Activated T-cell treated with anti-CD3 and anti-CD28 coated beads, Interleukin-2, amount 50 U/mL, for 4 hours (primary cell): ENCODE measurements around the gene COL23A1. TPM values are rescaled to one million over a fixed set of nuclear protein-coding genes. Genes with fewer than 3 reads are reported as not detected.
"Not testable (repeated sequence)": the region's sequence is repeated elsewhere in the genome, so short reads cannot be mapped to it uniquely, and the experiment has no call there.

Experiments
- ATAC-seq, 2 donors: fragments of 200-7000 bp; cut with Tn5 transposase; one replicate each; pipeline ENCODE4 v1.10.0; 2021
- DNase-seq: peaks from one replicate; pipeline ENCODE4 v3.0.0-alpha.2; 2020
- H3K27me3 Mint-ChIP-seq: one replicate; pipeline ENCODE4 v1.8.0; 2021; ENCODE audit warnings: low read depth, mixed read lengths
- H3K36me3 Mint-ChIP-seq: one replicate; pipeline ENCODE4 v1.8.0; 2022; ENCODE audit warnings: mixed read lengths; ENCODE audit not compliant: insufficient read depth
- H3K4me1 Mint-ChIP-seq: one replicate; pipeline ENCODE4 v1.8.0; 2021; ENCODE audit warnings: low read depth, mixed read lengths
- H3K4me3 Mint-ChIP-seq: one replicate; pipeline ENCODE4 v1.8.0; 2021; ENCODE audit warnings: mild to moderate bottlenecking, moderate library complexity, mixed read lengths
- H3K9me3 Mint-ChIP-seq: one replicate; pipeline ENCODE4 v1.8.0; 2021; ENCODE audit warnings: mixed read lengths
- total RNA-seq, 3 donors: library from RNA; stranded (reverse); gene quantifications; one replicate each; pipeline ENCODE4 v1.2.1, GENCODE V29; 2021

The COL23A1 gene
- total RNA-seq, 3 donors from 2014 or later, result not detected

DNA sequence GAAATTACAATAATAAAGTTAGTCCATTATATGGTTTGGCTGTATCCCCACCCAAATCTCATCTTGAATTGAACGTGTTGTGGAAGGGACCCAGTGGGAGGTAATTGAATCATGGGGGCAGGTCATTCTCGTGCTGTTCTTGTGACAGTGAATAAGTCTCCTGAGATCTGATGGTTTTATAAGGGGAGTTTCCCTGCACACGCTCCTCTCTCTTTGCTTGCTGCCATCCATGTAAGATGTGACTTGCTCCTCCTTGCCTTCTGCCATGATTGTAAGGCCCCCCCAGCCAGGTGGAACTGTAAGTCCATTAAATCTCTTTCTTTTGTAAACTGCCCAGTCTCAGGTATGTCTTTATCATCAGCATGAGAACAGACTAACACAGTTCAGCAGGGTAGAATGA is 220.7 kb downstream of the COL23A1 start:
- not testable (repeated sequence) for H3K9me3 Mint-ChIP-seq, H3K36me3 Mint-ChIP-seq, H3K4me1 Mint-ChIP-seq, H3K4me3 Mint-ChIP-seq, DNase-seq, ATAC-seq
- H3K27me3 Mint-ChIP-seq, result peaks cover 15% of the 10 kb centered on the region

DNA sequence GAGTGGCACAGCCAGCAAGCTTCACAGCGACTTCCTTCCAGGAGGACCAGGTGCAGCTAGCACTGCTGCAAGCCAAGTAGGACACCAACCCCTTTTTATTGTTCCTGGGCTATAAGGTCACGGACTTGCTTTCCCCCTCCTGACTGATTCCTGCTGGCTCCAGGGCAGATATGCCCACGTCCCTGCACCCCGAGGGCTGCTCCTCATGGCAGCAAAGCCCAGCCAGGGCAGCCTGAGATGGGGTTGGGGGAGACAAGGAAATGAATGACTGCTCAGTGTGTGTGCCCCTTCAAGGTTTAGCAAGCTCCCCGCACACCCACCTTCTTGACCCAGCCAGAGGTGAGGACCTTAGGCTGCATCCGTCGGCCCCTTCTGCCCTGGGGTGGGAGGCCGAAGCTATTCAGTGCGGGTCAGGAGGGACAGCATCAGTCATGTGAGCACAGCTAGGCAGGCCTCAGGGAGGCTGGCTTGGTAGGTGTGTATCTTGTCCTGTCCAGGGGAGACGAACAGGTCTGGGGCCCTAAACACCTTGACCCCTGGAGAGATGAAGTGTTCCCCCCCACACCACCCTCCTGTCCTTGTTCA is 221.4 kb downstream of the COL23A1 start:
- Mint-ChIP-seq H3K9me3 (no peaks in the 10 kb centered on the region), H3K27me3 (peaks cover 15% of the 10 kb centered on the region), H3K4me1 (no peaks in the 10 kb centered on the region), H3K36me3 (no peaks in the 10 kb centered on the region), H3K4me3 (no peak overlapping the region)
- DNase-seq (no peak), ATAC-seq (no peak)

DNA sequence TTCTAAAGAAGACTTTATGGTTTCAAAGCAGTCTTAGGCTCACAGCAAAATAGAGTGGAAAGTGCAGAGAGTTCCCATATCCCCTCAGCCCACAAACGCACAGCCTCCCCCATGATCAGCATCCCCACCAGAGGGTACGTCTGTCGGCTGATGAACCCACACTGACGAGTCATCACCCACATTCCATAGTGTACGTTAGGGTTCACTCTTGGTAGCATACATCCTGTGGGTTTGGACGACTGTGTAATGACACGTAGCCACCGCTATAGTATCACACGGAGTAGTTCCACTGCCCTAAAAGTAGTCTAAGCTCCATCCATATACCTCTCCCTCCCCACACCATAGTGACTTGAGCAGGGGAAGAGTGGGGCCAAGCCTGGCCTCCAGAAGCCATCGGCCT is 221.9 kb downstream of the COL23A1 start:
- H3K4me1 Mint-ChIP-seq, result no peaks in the 10 kb centered on the region
- no peaks in the 10 kb centered on the region for H3K9me3 Mint-ChIP-seq
- ATAC-seq, result no peak
- H3K27me3 Mint-ChIP-seq, result peaks cover 15% of the 10 kb centered on the region
- DNase-seq, result no peak
- no peaks in the 10 kb centered on the region for H3K36me3 Mint-ChIP-seq
- H3K4me3 Mint-ChIP-seq, result no peak overlapping the region

DNA sequence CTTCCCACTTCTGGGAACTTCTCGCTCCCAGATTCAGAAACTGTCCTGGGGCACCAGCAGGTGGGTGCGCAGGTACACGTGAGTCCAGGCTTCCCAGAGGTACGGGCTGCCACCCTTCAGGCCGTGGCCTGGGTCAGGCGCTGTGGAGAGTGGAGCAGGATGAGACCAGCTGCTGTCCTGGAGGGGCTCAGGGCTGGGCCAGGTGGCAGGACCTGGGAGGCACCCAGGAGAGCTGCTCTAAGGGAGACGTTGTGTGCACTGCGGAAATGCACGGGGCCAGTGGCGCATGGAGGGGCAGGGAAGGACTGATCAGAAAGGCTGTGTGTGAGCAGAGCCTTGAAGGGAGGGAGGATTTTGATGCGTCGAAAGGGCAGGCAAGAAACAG is 222.5 kb downstream of the COL23A1 start:
- Mint-ChIP-seq H3K27me3 (peaks cover 15% of the 10 kb centered on the region), H3K4me1 (no peaks in the 10 kb centered on the region)

DNA sequence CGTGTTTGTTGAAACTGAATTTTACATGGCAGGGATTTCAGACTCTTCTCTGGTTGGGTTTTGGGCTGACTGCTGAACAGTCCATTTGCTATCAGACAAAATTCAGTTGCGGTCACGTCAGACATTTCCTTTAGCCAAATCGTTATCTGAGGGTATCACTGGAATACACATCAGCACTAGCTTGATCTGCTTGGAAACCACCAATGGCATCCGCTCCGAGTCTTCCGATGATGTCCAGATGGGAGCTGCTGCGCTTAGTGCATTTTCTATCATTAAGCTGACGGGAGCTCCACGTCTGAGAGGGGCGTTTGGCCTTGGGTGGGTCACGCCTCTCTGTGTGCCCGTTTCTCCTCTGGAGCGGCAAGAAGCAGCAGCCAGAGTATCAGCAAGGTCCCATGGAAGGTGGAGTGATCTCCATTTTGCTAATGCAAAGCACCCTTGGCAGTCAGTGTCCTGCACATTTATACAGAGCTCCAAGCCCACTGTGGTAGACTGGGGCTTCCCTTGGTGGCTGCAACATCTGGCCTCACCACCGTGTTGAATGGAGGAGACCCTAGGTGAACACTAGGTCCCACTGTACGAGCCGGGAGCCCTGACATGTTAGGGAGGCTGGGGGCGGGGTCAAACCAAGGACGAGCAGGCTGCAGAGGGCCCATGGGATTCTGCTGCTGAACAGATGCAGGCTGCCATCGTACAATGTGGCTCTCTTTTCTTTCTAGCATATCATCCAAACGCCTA is 223.0 kb downstream of the COL23A1 start:
- H3K4me1 Mint-ChIP-seq, result no peaks in the 10 kb centered on the region
- peaks cover 14% of the 10 kb centered on the region for H3K27me3 Mint-ChIP-seq
- no peaks in the 10 kb centered on the region for H3K9me3 Mint-ChIP-seq
- ATAC-seq (no peak), DNase-seq (no peak)
- H3K4me3 Mint-ChIP-seq, result no peak overlapping the region
- no peaks in the 10 kb centered on the region for H3K36me3 Mint-ChIP-seq

More for the DNA sequence above, 222.5 kb downstream of the COL23A1 start:
- DNase-seq (no peak), ATAC-seq (no peak)
- H3K4me3 Mint-ChIP-seq, result no peak overlapping the region
- H3K9me3 Mint-ChIP-seq, result no peaks in the 10 kb centered on the region
- H3K36me3 Mint-ChIP-seq, result no peaks in the 10 kb centered on the region

DNA sequence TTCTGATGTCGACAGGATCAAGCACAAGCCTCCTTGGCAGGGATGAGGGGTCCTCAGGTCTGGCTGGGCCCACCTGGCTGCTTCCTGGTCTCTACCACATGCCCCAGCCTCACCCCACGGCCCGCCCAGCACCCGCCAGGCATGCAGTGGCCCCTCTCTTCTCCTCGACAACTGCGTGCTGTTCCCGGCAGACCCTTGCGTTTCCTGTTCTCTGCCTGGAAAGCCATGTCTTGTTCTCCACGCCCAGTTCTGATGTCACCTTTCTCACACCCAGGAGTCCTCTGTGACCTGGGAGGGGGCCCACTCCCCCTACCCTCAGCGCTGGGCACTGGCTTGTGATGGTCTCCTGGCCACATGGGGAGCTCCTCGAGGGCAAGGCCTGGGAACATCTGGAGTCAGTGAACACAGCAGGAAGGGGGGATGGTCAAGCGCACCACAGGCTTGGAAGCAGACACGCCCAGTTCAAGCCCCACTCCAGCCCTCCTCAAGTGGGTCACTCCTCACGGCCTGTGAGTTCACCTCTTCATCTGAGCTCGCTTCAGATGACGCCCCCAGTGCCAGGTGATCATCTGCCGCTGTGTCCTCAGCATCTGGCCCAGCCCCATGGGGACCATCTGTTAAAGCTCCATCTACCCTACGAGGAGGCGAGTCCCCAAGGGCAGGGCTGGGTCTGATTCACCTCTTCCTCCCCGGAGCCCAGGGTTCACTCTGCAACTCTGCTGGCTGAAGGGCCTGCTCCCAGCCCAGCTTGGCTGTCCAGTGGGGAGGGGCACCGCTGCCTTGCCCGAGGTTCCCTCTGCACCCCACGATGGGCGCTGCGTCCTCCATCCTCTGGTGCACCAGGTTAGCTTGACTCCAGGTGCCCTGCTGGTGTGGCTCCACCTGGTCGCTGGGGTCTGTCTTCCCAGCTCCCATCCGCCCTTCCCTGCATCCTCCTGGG is 224.4 kb downstream of the COL23A1 start:
- H3K36me3 Mint-ChIP-seq, result no peaks in the 10 kb centered on the region

DNA sequence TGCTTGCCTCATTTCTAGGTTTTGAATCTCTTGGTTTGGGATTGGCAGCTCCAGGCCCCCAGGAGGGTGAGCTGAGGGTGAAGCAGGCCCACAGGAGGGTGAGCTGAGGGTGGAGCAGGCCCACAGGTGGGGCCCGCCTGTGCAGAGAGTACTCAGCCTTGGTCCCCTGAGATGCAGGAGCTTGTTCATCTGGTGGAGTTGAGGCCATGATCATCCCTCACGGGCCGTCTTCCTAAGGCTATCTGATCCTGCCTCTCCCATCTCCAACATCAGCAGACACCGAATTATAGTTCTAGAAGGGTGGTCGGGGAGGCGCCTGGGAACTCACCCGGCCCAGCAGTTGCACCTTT is 225.9 kb downstream of the COL23A1 start:
- Mint-ChIP-seq H3K4me1 (no peaks in the 10 kb centered on the region), H3K27me3 (peaks cover 14% of the 10 kb centered on the region)
- no peak for ATAC-seq

More for the DNA sequence above, 224.4 kb downstream of the COL23A1 start:
- Mint-ChIP-seq H3K4me1 (no peaks in the 10 kb centered on the region), H3K4me3 (no peak overlapping the region), H3K9me3 (no peaks in the 10 kb centered on the region), H3K27me3 (peaks cover 17% of the 10 kb centered on the region)
- no peak for ATAC-seq
- no peak for DNase-seq

DNA sequence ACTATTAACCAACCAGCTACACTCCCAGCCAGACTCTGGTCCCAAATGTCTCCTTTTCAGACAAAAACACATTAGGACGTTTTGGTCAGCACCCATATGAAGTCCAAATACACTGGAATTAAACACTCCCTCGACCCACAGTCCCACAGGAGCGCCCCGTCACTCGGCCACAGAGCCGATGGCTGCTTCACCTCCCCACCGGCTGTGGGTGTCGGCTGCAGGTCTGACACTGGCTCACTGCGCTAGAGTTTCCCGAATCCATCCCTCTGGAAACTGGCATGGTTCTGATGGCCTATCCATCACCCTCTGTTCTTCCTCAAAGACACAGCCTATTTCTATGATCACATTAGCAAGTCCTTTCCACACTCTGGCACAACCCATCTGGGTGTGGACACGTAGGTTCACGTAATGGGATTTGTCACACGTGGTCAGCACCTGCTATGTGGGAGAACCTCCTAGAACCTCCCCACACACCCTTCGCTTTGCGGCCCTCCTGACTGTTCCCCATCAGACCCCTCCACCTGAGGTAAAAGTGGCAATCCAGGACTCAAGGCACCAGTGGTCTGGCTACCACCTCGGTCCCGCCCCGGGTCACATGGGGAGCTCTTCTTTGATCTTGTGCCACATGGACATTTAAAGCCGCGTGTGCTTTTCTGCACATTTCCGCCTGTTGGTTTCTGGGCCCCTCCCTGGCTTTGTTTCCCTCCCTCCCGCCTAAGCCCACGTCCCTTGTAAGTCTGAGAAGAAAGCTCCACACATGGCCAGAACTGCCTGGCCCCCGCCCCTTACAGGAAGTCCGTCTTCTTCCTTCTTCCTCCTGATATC is 226.5 kb downstream of the COL23A1 start:
- ATAC-seq (no peak), DNase-seq (no peak)
- Mint-ChIP-seq H3K4me3 (no peak overlapping the region), H3K36me3 (no peaks in the 10 kb centered on the region), H3K9me3 (no peaks in the 10 kb centered on the region), H3K4me1 (no peaks in the 10 kb centered on the region), H3K27me3 (peaks cover 14% of the 10 kb centered on the region)

More for the DNA sequence above, 225.9 kb downstream of the COL23A1 start:
- Mint-ChIP-seq H3K9me3 (no peaks in the 10 kb centered on the region), H3K4me3 (no peak overlapping the region), H3K36me3 (no peaks in the 10 kb centered on the region)
- no peak for DNase-seq

DNA sequence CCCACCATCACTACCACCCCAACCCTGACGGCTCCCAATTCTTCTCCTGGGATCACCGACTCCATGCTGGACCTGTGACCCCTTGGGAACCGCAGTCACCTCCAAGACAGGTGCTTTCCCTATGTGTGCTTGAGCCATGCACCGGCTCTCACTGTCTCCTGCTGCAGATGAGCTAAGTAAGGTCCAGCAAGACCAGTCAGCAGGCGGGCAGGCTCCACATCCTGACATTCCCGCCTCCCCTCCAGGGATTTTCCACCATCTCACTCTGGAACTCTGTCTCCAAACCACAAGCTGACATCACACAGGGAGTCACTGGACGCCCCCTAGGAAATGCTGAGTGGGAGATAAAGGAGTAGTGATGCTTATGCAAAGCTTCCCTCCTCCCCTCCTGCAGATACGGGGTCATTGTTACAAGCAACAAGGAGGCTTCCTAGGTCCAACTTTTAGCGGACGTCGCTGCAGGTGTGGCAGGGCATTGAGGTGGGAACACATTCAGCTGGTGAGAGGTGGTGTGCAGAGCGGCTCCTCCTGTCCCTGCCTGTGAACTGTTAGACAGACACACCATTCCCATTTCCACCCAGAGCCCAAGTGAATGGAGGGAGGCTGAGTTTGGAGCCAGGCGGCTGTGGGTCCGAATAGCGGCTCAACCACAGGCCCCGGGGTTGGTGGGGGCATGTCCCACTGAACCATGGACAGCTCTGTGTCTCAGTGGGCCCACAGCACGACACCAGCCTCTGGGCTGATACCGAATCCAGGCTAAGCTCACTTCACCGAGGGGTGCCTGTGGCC is 228.3 kb downstream of the COL23A1 start:
- Mint-ChIP-seq H3K36me3 (no peaks in the 10 kb centered on the region), H3K4me3 (no peak overlapping the region), H3K4me1 (no peaks in the 10 kb centered on the region), H3K9me3 (no peaks in the 10 kb centered on the region), H3K27me3 (peaks cover 12% of the 10 kb centered on the region)
- DNase-seq (no peak), ATAC-seq (no peak)

DNA sequence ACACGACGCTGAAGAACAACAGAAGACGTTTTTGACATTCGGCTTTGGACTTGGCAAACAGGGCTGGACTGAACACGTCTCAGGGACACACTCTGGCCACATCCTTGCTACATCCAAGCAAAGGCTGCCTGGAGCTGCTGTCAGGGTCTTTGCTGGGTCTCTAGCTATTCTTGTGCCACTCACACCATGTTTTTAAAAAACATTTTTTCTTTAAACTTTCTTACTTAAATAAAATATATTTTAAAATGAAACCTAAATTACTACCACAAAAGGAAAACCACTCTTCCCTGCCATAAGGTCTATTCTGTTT is 229.3 kb downstream of the COL23A1 start:
- no peaks in the 10 kb centered on the region for H3K9me3 Mint-ChIP-seq
- H3K4me1 Mint-ChIP-seq, result peaks cover 3% of the 10 kb centered on the region
- H3K27me3 Mint-ChIP-seq, result peaks cover 13% of the 10 kb centered on the region
- ATAC-seq (no peak), DNase-seq (no peak)
- H3K4me3 Mint-ChIP-seq, result no peak overlapping the region
- no peaks in the 10 kb centered on the region for H3K36me3 Mint-ChIP-seq

DNA sequence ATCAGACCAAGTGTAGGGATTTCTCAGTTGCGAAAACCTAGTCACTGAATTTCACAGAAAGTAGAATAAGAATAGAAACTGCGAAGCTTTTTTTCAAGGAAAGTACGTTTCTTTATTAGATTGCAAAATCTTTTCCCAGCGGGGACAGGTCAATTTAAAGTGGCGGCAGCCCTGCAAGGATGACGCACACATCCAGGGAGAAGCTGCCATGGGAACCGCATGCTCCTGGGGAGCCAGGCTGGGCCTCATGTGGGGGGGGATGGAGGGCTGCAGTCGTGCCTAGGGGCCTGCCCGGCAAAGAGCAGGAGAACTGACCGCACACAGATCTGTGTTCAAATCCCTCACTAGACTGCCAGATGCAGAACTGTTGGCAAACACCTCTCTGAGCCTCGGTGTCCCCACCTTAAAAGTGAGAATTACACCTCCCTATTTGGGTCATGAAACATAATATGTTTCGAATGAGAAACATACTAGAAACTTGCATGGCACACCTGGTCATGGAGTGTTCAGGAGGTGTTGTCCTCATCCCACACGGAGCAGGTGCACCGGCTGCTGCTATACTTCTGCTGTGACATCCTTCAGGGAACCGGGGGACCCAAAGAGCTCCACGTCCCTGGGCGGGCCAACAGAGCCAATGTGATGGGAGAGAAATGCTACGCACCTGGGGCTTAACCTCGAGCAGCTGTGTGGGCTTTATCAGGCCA is 229.8 kb downstream of the COL23A1 start:
- no peak overlapping the region for H3K4me3 Mint-ChIP-seq
- H3K36me3 Mint-ChIP-seq, result no peaks in the 10 kb centered on the region
- peaks cover 17% of the 10 kb centered on the region for H3K27me3 Mint-ChIP-seq
- DNase-seq (no peak), ATAC-seq (no peak)
- H3K9me3 Mint-ChIP-seq, result no peaks in the 10 kb centered on the region
- H3K4me1 Mint-ChIP-seq, result peaks cover 3% of the 10 kb centered on the region

DNA sequence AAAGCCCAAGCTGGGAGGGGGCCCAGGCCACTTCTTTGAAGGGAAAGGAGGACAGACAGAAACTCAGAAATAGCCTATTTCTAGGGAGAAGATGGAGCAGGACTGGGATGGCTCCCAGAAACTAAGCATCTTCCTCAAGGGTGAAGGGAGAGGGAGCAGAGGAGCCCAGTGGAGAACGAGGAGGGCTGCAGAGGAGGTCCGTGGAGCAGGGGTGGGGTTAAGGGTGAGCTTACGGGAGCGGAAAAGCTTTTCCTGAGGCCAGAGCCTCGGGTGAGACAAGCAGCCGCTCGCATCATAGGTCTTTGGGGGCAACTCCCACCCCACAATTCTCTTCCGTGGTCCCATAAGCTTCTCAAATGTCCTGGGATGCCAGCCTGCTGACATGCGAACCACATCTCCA is 230.5 kb downstream of the COL23A1 start:
- Mint-ChIP-seq H3K9me3 (no peaks in the 10 kb centered on the region), H3K36me3 (no peaks in the 10 kb centered on the region), H3K4me3 (no peak overlapping the region), H3K4me1 (peaks cover 3% of the 10 kb centered on the region), H3K27me3 (peaks cover 18% of the 10 kb centered on the region)
- ATAC-seq (no peak), DNase-seq (no peak)

DNA sequence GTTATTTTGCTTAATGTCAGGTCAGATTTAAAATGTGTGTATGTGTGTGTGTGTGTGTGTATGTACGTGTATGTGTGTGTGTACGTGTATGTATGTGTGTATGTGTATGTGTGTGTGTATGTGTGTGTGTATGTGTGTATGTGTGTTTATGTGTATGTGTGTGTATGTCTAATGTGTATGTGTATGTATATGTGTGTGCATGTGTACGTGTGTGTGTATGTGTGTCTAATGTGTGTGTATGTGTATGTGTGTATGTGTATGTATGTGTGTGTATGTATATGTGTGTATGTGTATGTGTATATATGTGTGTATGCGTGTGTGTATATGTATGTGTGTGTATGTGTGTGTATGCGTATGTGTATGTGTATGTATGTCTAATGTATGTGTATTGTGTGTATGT is 232.5 kb downstream of the COL23A1 start:
- Mint-ChIP-seq H3K4me3 (no peak overlapping the region), H3K36me3 (no peaks in the 10 kb centered on the region), H3K4me1 (peaks cover 3% of the 10 kb centered on the region), H3K27me3 (peaks cover 21% of the 10 kb centered on the region), H3K9me3 (no peaks in the 10 kb centered on the region)
- DNase-seq, result no peak
- no peak for ATAC-seq
